ENCODE measurements around the gene UCHL3. TPM values are rescaled to one million over a fixed set of nuclear protein-coding genes. Genes with fewer than 3 reads are reported as not detected.

Gene UCHL3
- total RNA-seq, 1 experiment from 2014 or later = 50.8 TPM

DNA sequence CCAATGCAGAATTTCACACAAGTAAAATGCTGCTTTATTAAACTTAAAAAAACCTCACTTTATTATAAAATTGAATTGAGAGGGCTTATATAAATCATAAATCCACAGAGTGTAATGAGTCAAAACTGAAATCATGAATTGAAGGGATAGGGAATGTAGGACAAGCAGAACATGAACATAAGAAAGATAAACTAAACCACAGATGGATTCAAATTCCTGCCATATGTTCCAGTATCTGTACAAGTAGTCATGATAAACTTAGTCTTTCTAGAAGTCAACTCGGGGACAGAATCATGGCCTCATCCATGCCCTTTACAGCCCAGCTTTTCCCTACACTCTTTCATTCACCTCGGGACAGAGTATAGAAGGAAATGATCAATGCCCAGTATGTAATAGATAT lies 103.1 kb downstream of the UCHL3 start:
- no peak overlapping the region for H3K23ac ChIP-seq (ENCODE audit: insufficient read length, low read depth, low read length)
- no peak for DNase-seq
- H3K4ac ChIP-seq (ENCODE audit: low read depth, low read length) = no peak overlapping the region
- no peak overlapping the region for H3K27ac ChIP-seq (ENCODE audit: insufficient read length, low read depth, low read length)
- no peaks in the 10 kb centered on the region for H3K23me2 ChIP-seq (ENCODE audit: insufficient read length, low read depth, low read length, poor library complexity, severe bottlenecking)
- H2BK5ac ChIP-seq (ENCODE audit: insufficient read length, low read length) = no peak overlapping the region
- H3K4me2 ChIP-seq (ENCODE audit: insufficient read depth, insufficient read length, low read length) = no peak overlapping the region
- Mint-ChIP-seq H3K4me1 (no peaks in the 10 kb centered on the region), H3K4me3 (no peak overlapping the region), H3K27ac (no peak overlapping the region), H3K27me3 (ENCODE audit: low read depth) (no peaks in the 10 kb centered on the region), H3K9me3 (no peaks in the 10 kb centered on the region), H3K36me3 (ENCODE audit: insufficient read depth in 1 of 3, low read depth in 3 of 3) (no peaks in the 10 kb centered on the region)
- H3K9ac ChIP-seq (ENCODE audit: extremely low read depth, insufficient read length, low read length) = no peak overlapping the region
- H3K18ac ChIP-seq (ENCODE audit: insufficient read length, low read depth, low read length) = no peak overlapping the region
- H3K27me3 ChIP-seq (ENCODE audit: insufficient read depth, low read length) = no peaks in the 10 kb centered on the region
- 0 out of 2 replicates have a peak, but pooled peaks cover 2% of the 10 kb centered on the region for H3K79me2 ChIP-seq (ENCODE audit: insufficient read depth, low read length)
- no CpG with 5 or more reads among the region's 2 CpGs for WGBS (ENCODE audit: extremely low coverage, insufficient read length, low lambda C conversion rate)
- H3K56ac ChIP-seq (ENCODE audit: insufficient read length, low read depth, low read length) = no peak overlapping the region
- no peak for TF ChIP-seq CTCF (conservative IDR thresholded peaks at IDR 0.05)
- no peak overlapping the region for H2AFZ ChIP-seq (ENCODE audit: low read length)
- H2BK15ac ChIP-seq (ENCODE audit: low read depth, low read length) = no peak overlapping the region
- H2BK12ac ChIP-seq (ENCODE audit: insufficient read length, low read depth, low read length) = no peak overlapping the region
- H3K4me1 ChIP-seq (ENCODE audit: insufficient read depth, low read length) = no peaks in the 10 kb centered on the region
- no peaks in the 10 kb centered on the region for H4K20me1 ChIP-seq (ENCODE audit: control insufficient read depth, insufficient read depth, insufficient read length)
- no peak overlapping the region for H2AK5ac ChIP-seq (ENCODE audit: insufficient read length, low read length)
- no peak overlapping the region for H4K5ac ChIP-seq (ENCODE audit: insufficient read length, low read depth, low read length)
- no peak overlapping the region for H3K14ac ChIP-seq (ENCODE audit: insufficient read depth, low read length)
- H3K79me1 ChIP-seq (ENCODE audit: insufficient read depth, low read depth, low read length, poor library complexity, severe bottlenecking) = no peaks in the 10 kb centered on the region
- H3K9me3 ChIP-seq (ENCODE audit: control insufficient read depth, low read depth, low read length) = no peaks in the 10 kb centered on the region
- H4K8ac ChIP-seq (replicated peaks; ENCODE audit: insufficient read length, low read depth, low read length) = no peak overlapping the region
- H2BK20ac ChIP-seq (ENCODE audit: low read depth, low read length, poor library complexity, severe bottlenecking) = no peak overlapping the region
- no peak overlapping the region for H3T11ph ChIP-seq (ENCODE audit: low read length)
- H4K91ac ChIP-seq (ENCODE audit: insufficient read length, low read depth, low read length) = no peak overlapping the region
- H2BK120ac ChIP-seq (ENCODE audit: low read depth, low read length, poor library complexity, severe bottlenecking) = no peak overlapping the region

Other genes starting within 250 kb of the UCHL3 start
- 10.5 and 11.1 TPM in 2 replicates for gene TBC1D4, start 67.6 kb upstream of the UCHL3 start, total RNA-seq (2021)
- gene COMMD6, start 11.9 kb upstream of the UCHL3 start, total RNA-seq (2021) = 131 and 142 TPM in 2 replicates
- 18.7 and 20.4 TPM in 2 replicates for gene LMO7, start 86.5 kb downstream of the UCHL3 start, total RNA-seq (2021)

Measured in H9 (cell line).